Mucosa of rectum (tissue), 2 donors: ENCODE data around the gene CD19.

Experiments used
- H3K27ac ChIP-seq, 2 donors: one replicate each; pipeline ENCODE4 v1.7.0; 2013; ENCODE audit warnings: inconsistent platforms in 2 of 2, low read depth in 2 of 2, low read length in 2 of 2
- H3K27me3 ChIP-seq, 2 donors: one replicate each; pipeline ENCODE4 v1.7.0; 2013; ENCODE audit warnings: low read length in 2 of 2; ENCODE audit not compliant: control insufficient read depth in 2 of 2, insufficient read depth in 2 of 2
- H3K36me3 ChIP-seq, 2 donors: one replicate each; pipeline ENCODE4 v1.7.0; 2013; ENCODE audit warnings: low read length in 2 of 2; ENCODE audit not compliant: control insufficient read depth in 2 of 2, insufficient read depth in 2 of 2
- H3K4me1 ChIP-seq, 2 donors: one replicate each; pipeline ENCODE4 v1.7.0; 2013; ENCODE audit warnings: low read length in 2 of 2, mild to moderate bottlenecking in 1 of 2; ENCODE audit not compliant: control insufficient read depth in 2 of 2, insufficient read depth in 2 of 2
- H3K4me3 ChIP-seq, 2 donors: one replicate each; pipeline ENCODE4 v1.7.0; 2013; ENCODE audit warnings: low read length in 2 of 2
- H3K9ac ChIP-seq, 2 donors: one replicate each; pipeline ENCODE4 v1.7.0; 2013; ENCODE audit warnings: low read length in 2 of 2, low read depth in 1 of 2, mild to moderate bottlenecking in 1 of 2
- H3K9me3 ChIP-seq, 2 donors: one replicate each; pipeline ENCODE4 v1.7.0; 2013; ENCODE audit warnings: low read length in 2 of 2; ENCODE audit not compliant: control insufficient read depth in 2 of 2
- donor health status: healthy.
- donor health status: Normal muscosa, but diverticular disease.

Gene CD19

DNA sequence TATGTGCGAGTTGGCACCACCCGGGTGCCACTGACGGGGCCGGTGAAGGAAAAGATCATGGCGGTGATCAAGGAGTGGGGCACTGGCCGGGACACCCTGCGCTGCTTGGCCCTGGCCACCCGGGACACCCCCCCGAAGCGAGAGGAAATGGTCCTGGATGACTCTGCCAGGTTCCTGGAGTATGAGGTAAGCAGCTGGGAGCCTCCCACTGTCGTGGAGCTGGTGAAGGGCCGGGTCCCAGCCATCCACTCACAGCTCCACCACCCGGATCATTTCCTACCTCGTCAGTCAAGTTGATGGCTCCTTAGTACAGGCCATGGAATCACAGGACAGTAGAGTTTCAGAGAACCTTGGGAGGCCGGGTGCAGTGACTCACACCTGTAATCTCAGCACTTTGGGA is 33.5 kb upstream of the CD19 start:
- Histone ChIP-seq H3K9me3 (no peaks in the 10 kb centered on the region), H3K9ac (no peak overlapping the region), H3K4me3 (no peak overlapping the region), H3K4me1 (no peaks in the 10 kb centered on the region), H3K27me3 (no peaks in the 10 kb centered on the region), H3K36me3 (no peaks in the 10 kb centered on the region), H3K27ac (no peak overlapping the region)

DNA sequence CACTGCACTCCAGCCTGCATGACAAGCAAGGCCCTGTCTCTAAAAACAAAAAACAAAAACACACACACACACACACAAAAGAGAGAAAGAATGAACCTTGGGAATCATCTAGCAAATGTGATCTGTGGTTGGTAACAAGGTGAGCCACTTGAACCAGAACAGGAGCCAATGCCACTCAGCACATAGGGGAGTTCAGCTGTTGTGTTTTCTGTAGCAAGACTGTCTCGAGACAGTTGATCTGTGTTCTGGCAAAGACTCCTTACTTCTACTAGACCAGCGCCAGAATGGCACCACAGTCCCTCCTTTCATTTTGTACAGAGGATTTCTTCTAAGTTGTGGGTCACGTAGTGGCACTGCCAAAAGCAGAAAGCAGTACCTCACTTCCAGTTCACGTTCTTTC is 32.8 kb upstream of the CD19 start:
- Histone ChIP-seq H3K27me3 (no peaks in the 10 kb centered on the region), H3K4me3 (no peak overlapping the region), H3K9ac (no peak overlapping the region), H3K27ac (no peak overlapping the region), H3K4me1 (no peaks in the 10 kb centered on the region), H3K36me3 (no peaks in the 10 kb centered on the region), H3K9me3 (no peaks in the 10 kb centered on the region)

DNA sequence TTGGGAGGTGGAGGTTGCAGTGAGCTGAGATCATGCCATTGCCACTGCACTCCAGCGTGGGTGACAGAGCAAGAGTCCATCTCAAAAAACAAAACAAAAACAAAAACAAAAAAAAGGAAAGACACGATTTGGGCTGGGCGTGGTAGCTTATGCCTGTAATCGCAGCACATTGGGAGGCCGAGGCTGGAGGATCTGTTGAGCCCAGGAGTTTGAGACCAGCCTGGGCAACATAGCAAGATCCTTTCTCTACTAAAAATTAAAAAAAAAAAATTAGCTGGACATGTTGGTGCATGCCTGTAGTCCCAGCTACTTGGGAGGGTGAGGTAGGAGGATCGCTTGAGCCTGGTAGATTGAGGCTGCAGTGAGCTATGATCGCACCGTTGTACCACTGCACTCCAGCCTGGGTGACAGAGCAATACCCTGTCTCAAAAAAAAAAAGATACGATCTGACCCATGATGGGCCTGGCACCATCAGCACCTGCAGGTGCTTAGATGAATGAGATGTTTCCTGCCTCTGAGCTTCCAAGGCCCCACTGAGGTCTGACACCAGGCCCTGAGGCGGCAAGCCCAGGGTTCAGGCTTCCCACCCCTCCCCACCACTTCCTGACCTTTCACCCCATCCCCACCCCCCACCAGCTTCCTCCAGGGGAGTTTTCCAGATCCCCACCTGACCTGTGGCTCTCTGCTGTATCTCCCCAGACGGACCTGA is 31.7 kb upstream of the CD19 start:
- H3K4me1 ChIP-seq, result no peaks in the 10 kb centered on the region
- no peak overlapping the region for H3K9ac ChIP-seq
- H3K4me3 ChIP-seq, result no peak overlapping the region
- no peaks in the 10 kb centered on the region for H3K9me3 ChIP-seq
- no peaks in the 10 kb centered on the region for H3K27me3 ChIP-seq
- H3K36me3 ChIP-seq, result peaks cover 6 to 7% of the 10 kb centered on the region in 2 donors
- no peak overlapping the region for H3K27ac ChIP-seq

DNA sequence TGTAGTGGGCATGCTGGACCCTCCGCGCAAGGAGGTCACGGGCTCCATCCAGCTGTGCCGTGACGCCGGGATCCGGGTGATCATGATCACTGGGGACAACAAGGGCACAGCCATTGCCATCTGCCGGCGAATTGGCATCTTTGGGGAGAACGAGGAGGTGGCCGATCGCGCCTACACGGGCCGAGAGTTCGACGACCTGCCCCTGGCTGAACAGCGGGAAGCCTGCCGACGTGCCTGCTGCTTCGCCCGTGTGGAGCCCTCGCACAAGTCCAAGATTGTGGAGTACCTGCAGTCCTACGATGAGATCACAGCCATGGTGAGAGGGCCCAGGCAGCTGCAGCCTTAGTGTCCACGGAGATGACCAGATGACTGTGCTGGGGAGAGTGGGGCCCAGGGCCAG is 31.2 kb upstream of the CD19 start:
- H3K36me3 ChIP-seq, result peaks cover 8 to 11% of the 10 kb centered on the region in 2 donors
- no peaks in the 10 kb centered on the region for H3K9me3 ChIP-seq
- H3K27me3 ChIP-seq, result no peaks in the 10 kb centered on the region
- H3K4me3 ChIP-seq, result no peak overlapping the region
- no peaks in the 10 kb centered on the region for H3K4me1 ChIP-seq
- no peak overlapping the region for H3K9ac ChIP-seq
- H3K27ac ChIP-seq, result no peak overlapping the region

DNA sequence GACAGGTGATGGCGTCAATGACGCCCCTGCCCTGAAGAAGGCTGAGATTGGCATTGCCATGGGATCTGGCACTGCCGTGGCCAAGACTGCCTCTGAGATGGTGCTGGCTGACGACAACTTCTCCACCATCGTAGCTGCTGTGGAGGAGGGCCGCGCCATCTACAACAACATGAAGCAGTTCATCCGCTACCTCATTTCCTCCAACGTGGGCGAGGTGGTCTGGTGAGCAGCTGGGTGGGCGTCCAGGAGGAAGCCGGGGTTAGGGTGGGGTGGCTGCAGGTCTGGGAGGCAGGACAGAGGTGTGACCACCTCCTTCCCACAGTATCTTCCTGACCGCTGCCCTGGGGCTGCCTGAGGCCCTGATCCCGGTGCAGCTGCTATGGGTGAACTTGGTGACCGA is 29.9 kb upstream of the CD19 start:
- H3K9ac ChIP-seq, result no peak overlapping the region
- no peaks in the 10 kb centered on the region for H3K27me3 ChIP-seq
- H3K27ac ChIP-seq, result no peak overlapping the region
- H3K36me3 ChIP-seq, result peaks cover 8 to 11% of the 10 kb centered on the region in 2 donors
- no peak overlapping the region for H3K4me3 ChIP-seq
- no peaks in the 10 kb centered on the region for H3K9me3 ChIP-seq
- no peaks in the 10 kb centered on the region for H3K4me1 ChIP-seq

DNA sequence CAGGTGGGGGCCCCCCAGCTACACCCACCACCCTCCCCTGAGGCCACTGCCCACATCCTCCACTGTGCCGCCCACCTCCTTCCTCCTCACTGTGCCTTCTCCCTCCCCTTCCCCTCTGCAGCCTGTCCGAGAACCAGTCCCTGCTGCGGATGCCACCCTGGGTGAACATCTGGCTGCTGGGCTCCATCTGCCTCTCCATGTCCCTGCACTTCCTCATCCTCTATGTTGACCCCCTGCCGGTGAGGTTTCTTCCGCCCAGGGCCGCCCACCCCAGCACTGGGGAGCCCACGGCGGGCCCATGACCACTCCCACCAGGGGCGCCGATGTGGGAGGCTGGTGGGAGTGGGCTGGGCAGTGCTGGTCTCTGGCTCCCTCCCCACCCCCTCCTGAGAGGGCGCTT is 28.9 kb upstream of the CD19 start:
- no peak overlapping the region for H3K9ac ChIP-seq
- H3K4me1 ChIP-seq, result no peaks in the 10 kb centered on the region
- H3K36me3 ChIP-seq, result peaks cover 8 to 11% of the 10 kb centered on the region in 2 donors
- H3K27ac ChIP-seq, result no peak overlapping the region
- H3K9me3 ChIP-seq, result no peaks in the 10 kb centered on the region
- no peak overlapping the region for H3K4me3 ChIP-seq
- H3K27me3 ChIP-seq, result no peaks in the 10 kb centered on the region

DNA sequence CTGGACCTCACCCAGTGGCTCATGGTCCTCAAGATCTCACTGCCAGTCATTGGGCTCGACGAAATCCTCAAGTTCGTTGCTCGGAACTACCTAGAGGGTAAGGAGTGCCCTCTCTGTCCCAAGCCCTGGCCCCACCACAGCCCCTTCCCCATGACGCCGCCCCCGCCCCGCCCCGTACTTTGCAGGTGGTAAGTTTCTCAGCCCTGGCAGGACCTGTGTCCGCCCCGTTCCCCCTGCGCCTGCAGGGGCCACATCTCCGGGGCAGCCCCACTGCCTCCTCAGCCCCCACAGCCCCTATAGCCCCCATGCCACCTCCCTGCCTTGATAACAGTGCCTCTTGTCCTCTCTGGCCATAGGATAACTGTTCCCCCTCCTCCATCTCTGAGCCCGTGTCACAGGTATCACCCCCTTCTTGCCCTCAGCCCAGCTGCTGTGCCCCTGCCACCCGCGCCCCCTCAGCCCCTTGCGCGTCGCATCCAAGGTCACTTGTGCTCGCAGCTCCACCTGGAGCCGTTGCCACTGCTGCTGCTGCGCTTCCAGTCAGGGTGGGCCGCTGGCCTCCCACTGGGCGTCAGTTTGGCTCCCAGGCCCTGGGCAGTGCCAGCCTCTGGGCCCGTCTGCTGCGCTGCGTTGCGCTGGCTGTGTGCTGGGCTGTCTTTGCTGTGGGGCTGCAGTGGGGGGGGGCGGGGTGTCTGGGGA is 28.3 kb upstream of the CD19 start:
- Histone ChIP-seq H3K9me3 (no peaks in the 10 kb centered on the region), H3K4me3 (no peak overlapping the region), H3K4me1 (no peaks in the 10 kb centered on the region), H3K27ac (no peak overlapping the region), H3K36me3 (peaks cover 13 to 16% of the 10 kb centered on the region in 2 donors), H3K9ac (no peak overlapping the region), H3K27me3 (no peaks in the 10 kb centered on the region)

DNA sequence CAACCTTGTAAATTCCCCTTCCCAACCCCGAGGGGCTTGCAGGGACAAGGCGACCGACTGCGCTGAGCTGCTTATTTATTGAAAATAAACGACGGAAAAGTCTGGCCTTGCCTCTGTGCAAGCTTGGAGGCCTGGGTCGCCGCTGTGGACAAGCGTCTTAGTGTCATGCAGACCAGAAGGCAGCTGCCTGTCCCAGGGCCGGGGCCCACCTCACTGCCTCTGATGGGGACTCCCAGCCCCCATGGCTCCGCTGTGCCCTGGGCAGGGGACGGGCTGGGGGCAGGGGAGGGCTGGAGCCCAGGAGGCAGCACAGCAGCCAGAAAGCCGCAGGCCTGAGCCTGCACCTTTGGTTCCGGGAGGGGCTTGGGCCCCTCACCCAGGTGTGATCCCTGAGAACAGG is 27.4 kb upstream of the CD19 start:
- Histone ChIP-seq H3K36me3 (peaks cover 16 to 19% of the 10 kb centered on the region in 2 donors), H3K4me1 (no peaks in the 10 kb centered on the region)

DNA sequence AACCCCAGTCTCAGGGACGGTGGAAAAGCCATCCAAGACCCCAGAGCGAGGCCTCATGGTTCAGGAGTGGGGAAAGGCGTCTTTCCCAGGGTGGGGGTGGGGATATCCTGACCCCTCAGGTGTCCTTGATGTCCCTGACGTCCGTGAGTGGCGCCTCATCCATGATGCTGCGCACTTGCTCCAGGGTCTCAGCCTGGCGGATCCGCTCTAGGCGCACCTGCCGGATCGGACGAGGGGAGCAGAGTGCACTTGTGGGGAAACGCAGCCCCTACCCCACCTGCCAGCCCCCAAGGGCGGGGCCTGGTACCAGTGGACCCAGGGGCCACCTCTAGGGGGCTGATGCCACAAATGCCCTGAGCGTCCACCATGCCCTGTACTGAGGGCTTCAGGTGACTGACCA is 26.9 kb upstream of the CD19 start:
- Histone ChIP-seq H3K9ac (no peak overlapping the region), H3K27ac (no peak overlapping the region), H3K27me3 (no peaks in the 10 kb centered on the region), H3K9me3 (no peaks in the 10 kb centered on the region), H3K4me1 (no peaks in the 10 kb centered on the region), H3K36me3 (peaks cover 16 to 19% of the 10 kb centered on the region in 2 donors), H3K4me3 (no peak overlapping the region)

More for the DNA sequence above, 27.4 kb upstream of the CD19 start:
- Histone ChIP-seq H3K27ac (no peak overlapping the region), H3K9ac (no peak overlapping the region), H3K9me3 (no peaks in the 10 kb centered on the region), H3K4me3 (no peak overlapping the region), H3K27me3 (no peaks in the 10 kb centered on the region)

DNA sequence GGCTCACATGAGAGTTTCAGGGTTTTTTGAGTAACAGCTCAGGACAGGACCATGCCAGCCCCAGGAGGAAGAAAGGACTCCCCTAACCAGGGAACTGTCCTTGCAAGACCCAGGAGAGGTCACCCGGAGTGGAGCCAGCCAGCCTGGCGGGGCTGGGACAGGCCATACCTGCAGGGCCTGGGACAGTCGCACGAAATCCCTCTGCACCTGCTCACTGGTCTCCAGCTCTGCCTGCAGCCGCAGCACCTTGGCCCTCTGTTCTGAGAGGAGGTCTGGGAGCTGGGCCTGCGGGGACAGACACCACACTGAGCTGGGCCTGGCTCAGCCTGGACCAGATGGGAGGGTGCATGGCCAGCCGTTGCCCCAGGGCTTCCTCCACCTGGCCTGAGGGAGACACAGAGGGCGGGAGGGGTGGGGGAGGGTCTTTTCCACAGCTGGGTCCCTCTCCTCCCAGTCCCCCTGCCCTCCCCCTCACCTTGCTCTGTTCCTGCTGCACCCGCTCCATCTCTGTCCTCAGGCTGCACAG is 26.5 kb upstream of the CD19 start:
- Histone ChIP-seq H3K9ac (no peak overlapping the region), H3K36me3 (peaks cover 16 to 19% of the 10 kb centered on the region in 2 donors), H3K9me3 (no peaks in the 10 kb centered on the region), H3K27me3 (no peaks in the 10 kb centered on the region), H3K4me3 (no peak overlapping the region), H3K27ac (no peak overlapping the region), H3K4me1 (no peaks in the 10 kb centered on the region)
